Measurements from ENCODE around the gene ADCY2.

Gene ADCY2

DNA sequence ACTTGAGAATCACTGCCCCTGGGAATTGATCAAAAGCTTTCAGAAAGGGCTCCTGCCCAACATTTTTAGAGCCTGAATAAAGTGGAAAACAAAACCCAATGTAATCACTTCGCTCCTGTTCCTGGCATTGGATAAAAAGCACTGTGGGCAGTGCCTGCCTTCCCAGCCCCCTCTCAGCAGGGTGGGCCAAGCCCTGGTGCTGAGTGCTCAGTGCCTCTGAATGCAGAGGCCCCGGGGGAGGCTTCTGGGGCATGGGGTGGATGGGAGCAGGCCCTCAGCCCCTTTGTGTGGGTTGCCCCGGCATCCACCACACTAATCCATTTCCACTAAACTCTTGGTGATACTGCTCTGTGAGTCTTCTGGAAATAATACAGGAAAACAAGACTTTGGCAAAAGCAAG lies 399.4 kb downstream of the ADCY2 start:
- no peak for DNase-seq

GRCh38 chr5:7801891-7802614 lies 406.1 kb downstream of the ADCY2 start:
- DNase-seq = no peak

DNA sequence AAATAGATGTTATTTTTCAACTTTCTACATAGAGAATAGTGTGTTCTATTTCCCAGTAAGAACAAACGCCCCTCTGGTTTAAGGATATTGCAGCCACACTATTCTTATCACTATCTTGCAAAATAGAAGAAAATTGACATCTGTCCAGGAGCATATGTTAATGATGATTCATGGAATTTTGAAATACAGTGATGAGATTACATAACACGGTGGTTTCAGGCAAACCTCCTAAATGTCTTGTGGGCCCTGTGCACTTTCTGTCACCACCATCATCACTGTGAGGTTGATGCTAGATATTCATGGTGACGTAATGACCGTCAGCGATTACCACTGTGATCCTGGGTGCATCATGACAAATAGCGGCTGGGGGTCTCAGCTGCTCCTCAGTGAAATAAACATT lies 406.9 kb downstream of the ADCY2 start:
- DNase-seq = no peak

DNA sequence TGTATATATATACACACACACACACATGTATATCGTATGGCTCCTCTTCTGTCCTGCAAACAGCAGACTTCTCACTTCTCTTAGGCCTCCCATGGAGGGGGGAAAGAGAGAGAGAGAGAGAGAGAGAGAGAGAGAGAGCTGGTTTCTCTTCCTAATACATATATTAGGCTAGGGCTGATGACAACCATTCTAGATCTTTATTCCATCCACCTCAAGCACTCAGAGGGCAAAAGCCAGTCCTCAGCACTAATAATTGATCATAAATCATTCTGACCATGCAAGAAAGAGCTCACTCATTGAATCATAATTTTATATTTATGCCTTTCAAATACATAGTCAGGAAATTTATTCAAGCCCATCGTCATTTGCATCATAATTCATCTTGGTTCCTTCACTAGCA lies 408.0 kb downstream of the ADCY2 start:
- DNase-seq = no peak

DNA sequence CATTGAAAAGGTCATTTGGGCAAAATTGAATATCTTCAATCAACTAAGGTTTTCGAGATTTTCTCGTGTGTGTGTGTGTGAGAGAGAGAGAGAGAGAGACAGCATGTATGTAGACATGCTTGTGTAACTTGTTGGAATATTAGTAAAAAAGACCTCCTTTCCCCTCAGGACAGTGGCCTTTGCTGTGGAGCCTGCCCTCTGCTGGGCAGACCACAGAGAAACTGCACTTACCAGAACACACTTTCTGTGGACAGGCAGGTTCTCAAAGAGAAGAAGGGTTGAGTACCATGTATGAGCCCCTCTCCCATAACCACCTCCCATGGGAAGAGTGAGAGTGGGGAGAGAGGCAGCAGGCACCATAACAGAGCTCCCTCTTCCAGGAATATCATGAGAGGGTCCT lies 409.4 kb downstream of the ADCY2 start:
- DNase-seq = no peak

GRCh38 chr5:7808998-7809397 lies 413.1 kb downstream of the ADCY2 start:
- DNase-seq = no peak

DNA sequence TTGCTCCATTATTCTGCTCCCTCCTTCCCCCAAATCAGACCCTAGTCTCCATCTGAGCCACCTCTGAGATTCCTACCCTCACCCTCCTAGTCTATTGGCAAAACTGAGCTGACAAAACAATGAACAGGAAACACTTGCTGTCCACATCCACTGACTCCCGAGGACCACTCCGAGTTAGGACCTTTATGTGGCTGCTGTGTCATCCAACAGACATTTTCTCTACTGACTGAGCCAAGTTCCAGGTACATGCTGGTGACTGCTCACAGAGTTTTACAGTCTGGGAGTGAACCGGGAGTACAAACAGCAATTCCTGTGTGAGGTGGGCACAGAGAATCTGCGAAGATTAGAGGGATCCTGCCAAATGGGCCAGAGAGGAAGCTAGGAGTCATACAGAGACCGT lies 415.8 kb downstream of the ADCY2 start:
- no peak for DNase-seq

- DNase-seq = no peak
These were observed 417.1 kb downstream of the ADCY2 start for GRCh38 chr5:7813007-7813406.

GRCh38 chr5:7813576-7813975 lies 417.6 kb downstream of the ADCY2 start:
- no peak for DNase-seq

- DNase-seq = no peak
These were observed 418.9 kb downstream of the ADCY2 start for GRCh38 chr5:7814816-7815215.

- no peak for DNase-seq
These were observed 420.1 kb downstream of the ADCY2 start for GRCh38 chr5:7815892-7816534.

DNA sequence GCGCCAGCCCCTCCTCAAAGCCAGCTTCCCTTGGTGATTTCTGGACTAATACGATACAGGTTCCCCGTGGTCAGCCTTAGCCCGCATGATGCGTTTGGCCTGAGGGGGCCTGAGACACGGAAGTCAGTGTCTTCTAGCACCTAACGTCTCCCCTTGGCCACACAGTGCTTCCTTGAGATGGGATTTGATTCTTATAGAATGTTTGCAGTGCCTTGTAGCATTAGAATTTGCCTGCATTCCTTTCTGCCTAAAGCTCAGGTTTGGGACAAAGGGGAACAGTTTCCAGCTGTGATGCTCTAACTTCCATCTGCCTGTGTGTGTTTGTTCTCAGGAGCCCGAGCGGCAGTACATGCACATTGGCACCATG lies 420.6 kb downstream of the ADCY2 start:
- no peak for DNase-seq

- DNase-seq = no peak
These were observed 426.5 kb downstream of the ADCY2 start for GRCh38 chr5:7822449-7822848.

- no peak for DNase-seq
These were observed 427.7 kb downstream of the ADCY2 start for GRCh38 chr5:7823594-7823993.

GRCh38 chr5:7824995-7825394 lies 429.1 kb downstream of the ADCY2 start:
- no peak for DNase-seq

- no peak for DNase-seq
These were observed 429.7 kb downstream of the ADCY2 start for GRCh38 chr5:7825630-7826029.

- no peak for DNase-seq
These were observed 431.7 kb downstream of the ADCY2 start for GRCh38 chr5:7827610-7828009.

- DNase-seq = no peak
These were observed 432.3 kb downstream of the ADCY2 start for GRCh38 chr5:7828269-7828668.

GRCh38 chr5:7834982-7835381 lies 439.0 kb downstream of the ADCY2 start:
- DNase-seq = no peak

- no peak for DNase-seq
These were observed 441.5 kb downstream of the ADCY2 start for GRCh38 chr5:7837403-7837802.

DNA sequence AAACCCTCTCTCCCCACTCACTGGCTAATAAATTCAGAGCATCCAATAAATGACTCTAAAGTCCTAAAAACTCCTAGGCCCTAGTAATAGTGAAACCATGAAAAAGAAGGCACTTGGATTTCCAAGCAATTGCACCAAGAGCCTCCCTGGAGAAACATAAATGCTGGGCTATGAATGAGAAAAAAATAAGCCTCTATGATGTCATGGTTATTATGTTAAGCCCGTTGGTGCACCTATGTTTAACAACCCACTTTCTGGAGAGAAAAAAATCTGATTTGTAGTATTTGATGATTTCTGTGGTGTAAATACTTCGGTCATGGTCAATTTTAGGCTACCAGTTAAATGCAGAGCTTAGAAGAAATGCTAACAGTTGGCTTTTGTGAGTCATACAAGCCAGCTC lies 446.6 kb downstream of the ADCY2 start:
- no peak for DNase-seq

DNA sequence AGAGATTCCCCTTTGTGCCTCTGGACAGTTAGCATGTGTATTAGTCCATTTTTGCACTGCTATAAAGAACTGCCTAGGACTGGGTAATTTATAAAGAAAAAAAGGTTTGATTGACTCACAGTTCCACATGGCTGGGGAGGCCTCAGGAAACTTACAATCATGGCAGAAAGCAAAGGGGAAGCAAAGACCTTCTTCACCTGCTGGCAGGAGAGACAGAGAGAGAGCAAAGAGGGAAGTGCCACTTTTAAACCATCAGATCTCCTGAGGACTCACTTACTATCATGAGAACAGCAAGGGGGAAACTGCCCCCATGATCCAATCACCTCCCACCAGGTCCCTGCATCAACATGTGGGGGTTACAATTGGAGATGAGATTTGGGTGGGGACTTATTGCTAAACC lies 449.0 kb downstream of the ADCY2 start:
- DNase-seq = no peak

GRCh38 chr5:7845557-7845956 lies 449.6 kb downstream of the ADCY2 start:
- no peak for DNase-seq

- DNase-seq = no peak
These were observed 450.4 kb downstream of the ADCY2 start for GRCh38 chr5:7846327-7846726.

DNA sequence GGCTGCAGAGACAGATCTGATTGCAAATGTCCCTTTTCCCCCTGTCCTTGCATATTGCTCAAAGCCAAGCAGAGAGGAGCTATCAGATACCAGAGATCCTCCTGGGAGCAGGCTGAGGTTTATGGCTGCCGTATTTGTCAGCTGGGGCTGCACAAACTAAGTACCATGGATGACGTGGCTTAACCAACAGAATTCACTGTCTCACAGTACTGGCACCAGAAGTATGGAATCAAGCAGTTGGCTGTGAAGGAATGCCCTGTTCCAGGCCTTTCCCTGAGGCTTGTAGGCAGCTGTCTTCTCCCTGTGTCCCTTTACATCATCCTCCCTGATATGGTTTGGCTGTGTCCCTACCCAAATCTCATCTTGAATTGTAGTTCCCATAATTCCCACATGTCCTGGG lies 452.4 kb downstream of the ADCY2 start:
- no peak for DNase-seq

Data from NCI-H1417 treated with DMSO at 0.1 percent for 48 hours (cell line).